GM19351 (cell line): Measurements from ENCODE around the gene GTF2A2.

ENCODE experiments used
- ATAC-seq: cut with Tn5 transposase; IDR thresholded peaks from one replicate; pipeline ENCODE4 v1.9.1; 2021; ENCODE audit warnings: mild to moderate bottlenecking, moderate library complexity; ENCODE audit not compliant: unreplicated experiment

Gene GTF2A2

GRCh38 chr15:59609730-59610712, 47.3 kb downstream of the GTF2A2 start:
- ATAC-seq = no peak

- no peak for ATAC-seq
These were observed 51.3 kb downstream of the GTF2A2 start for GRCh38 chr15:59605994-59606393.

- no peak for ATAC-seq
These were observed 58.9 kb downstream of the GTF2A2 start for GRCh38 chr15:59598461-59598860.

GRCh38 chr15:59596640-59597039, 60.7 kb downstream of the GTF2A2 start:
- no peak for ATAC-seq

- ATAC-seq = no peak
These were observed 61.8 kb downstream of the GTF2A2 start for GRCh38 chr15:59595434-59595915.

- no peak for ATAC-seq
These were observed 62.3 kb downstream of the GTF2A2 start for GRCh38 chr15:59594991-59595390.

GRCh38 chr15:59594493-59594942, 62.8 kb downstream of the GTF2A2 start:
- no peak for ATAC-seq

- ATAC-seq = no peak
These were observed 66.0 kb downstream of the GTF2A2 start for GRCh38 chr15:59591356-59591755.

GRCh38 chr15:59590027-59590426, 67.3 kb downstream of the GTF2A2 start:
- ATAC-seq = peak; percentile 62
